GM23338 (cell line): ENCODE results near the gene HSD11B1. TPM values are rescaled to one million over a fixed set of nuclear protein-coding genes. Genes with fewer than 3 reads are reported as not detected.

ENCODE experiments used
- ATAC-seq: fragments of 200-7000 bp; cut with Tn5 transposase; 3 replicates; pipeline ENCODE4 v1.9.1; 2020
- DNase-seq: peaks from one replicate; pipeline ENCODE4 v3.0.0-alpha.2; 2015; ENCODE audit warnings: low spot score
- H2AFZ ChIP-seq: fragments of 200-600 bp; sonication (generic); 2 replicates; pipeline ENCODE4 v1.8.0; 2016; ENCODE audit warnings: antibody characterized with exemption, mild to moderate bottlenecking, moderate library complexity
- H3F3A ChIP-seq: fragments of 200-600 bp; sonication (generic); replicated peaks from 2 replicates; pipeline ENCODE4 v1.8.0; 2017; ENCODE audit warnings: antibody characterized with exemption, mixed run types, low read depth
- H3K27ac ChIP-seq: fragments of 200-600 bp; sonication (generic); 2 replicates; pipeline ENCODE4 v1.6.1; 2016; ENCODE audit warnings: low read depth
- H3K27me3 ChIP-seq: fragments of 200-600 bp; sonication (generic); 2 replicates; pipeline ENCODE4 v1.8.0; 2016; ENCODE audit warnings: mild to moderate bottlenecking, mixed run types, moderate library complexity; ENCODE audit not compliant: insufficient read depth
- H3K36me3 ChIP-seq: fragments of 200-600 bp; sonication (generic); 2 replicates; pipeline ENCODE4 v1.8.0; 2016; ENCODE audit warnings: mild to moderate bottlenecking; ENCODE audit not compliant: insufficient read depth
- H3K4me1 ChIP-seq: fragments of 200-600 bp; sonication (generic); 2 replicates; pipeline ENCODE4 v1.8.0; 2016; ENCODE audit warnings: mild to moderate bottlenecking, moderate library complexity; ENCODE audit not compliant: insufficient read depth
- H3K4me2 ChIP-seq: fragments of 200-600 bp; sonication (generic); 2 replicates; pipeline ENCODE4 v1.7.1; 2017; ENCODE audit warnings: mixed run types
- H3K4me3 ChIP-seq: fragments of 200-600 bp; sonication (generic); 2 replicates; pipeline ENCODE4 v1.6.1; 2016; ENCODE audit warnings: mixed run types
- H3K79me2 ChIP-seq: fragments of 200-600 bp; sonication (generic); replicated peaks from 2 replicates; pipeline ENCODE4 v1.8.0; 2017; ENCODE audit warnings: mild to moderate bottlenecking; ENCODE audit not compliant: insufficient read depth
- H3K9me2 ChIP-seq: fragments of 200-600 bp; sonication (generic); 2 replicates; pipeline ENCODE4 v1.8.0; 2017; ENCODE audit not compliant: insufficient read depth
- H4K20me1 ChIP-seq: fragments of 200-600 bp; sonication (generic); replicated peaks from 2 replicates; pipeline ENCODE4 v1.8.0; 2017; ENCODE audit warnings: mild to moderate bottlenecking; ENCODE audit not compliant: insufficient read depth
- H3K27ac Mint-ChIP-seq: 2 replicates; pipeline ENCODE4 v1.8.0; 2020; ENCODE audit warnings: inconsistent platforms, mild to moderate bottlenecking, moderate library complexity, mixed read lengths
- H3K27me3 Mint-ChIP-seq: 3 replicates; pipeline ENCODE4 v1.8.0; 2022; ENCODE audit warnings: low read depth, mild to moderate bottlenecking, moderate library complexity, mixed read lengths, inconsistent platforms; ENCODE audit not compliant: insufficient read depth, poor library complexity
- H3K36me3 Mint-ChIP-seq: 3 replicates; pipeline ENCODE4 v1.8.0; 2021; ENCODE audit warnings: low read depth, mild to moderate bottlenecking, inconsistent platforms, moderate library complexity, mixed read lengths
- H3K4me1 Mint-ChIP-seq: 3 replicates; pipeline ENCODE4 v1.8.0; 2020; ENCODE audit warnings: mild to moderate bottlenecking, inconsistent platforms, mixed read lengths
- H3K4me3 Mint-ChIP-seq: 3 replicates; pipeline ENCODE4 v1.8.0; 2021; ENCODE audit warnings: moderate library complexity, mild to moderate bottlenecking, inconsistent platforms, mixed read lengths
- H3K9me3 Mint-ChIP-seq: 3 replicates; pipeline ENCODE4 v1.8.0; 2020; ENCODE audit warnings: moderate library complexity, mild to moderate bottlenecking, inconsistent platforms, mixed read lengths
- CREB1 ChIP-seq: fragments of 250-450 bp; sonication (Bioruptor Pico); IDR thresholded peaks from 2 replicates; pipeline ENCODE4 v1.5.0; 2020; ENCODE audit warnings: low read depth, mild to moderate bottlenecking, moderate library complexity
- EZH2 ChIP-seq: fragments of 200-600 bp; sonication (generic); IDR thresholded peaks from one replicate; pipeline ENCODE4 v1.8.0; 2017; ENCODE audit warnings: antibody characterized with exemption, mild to moderate bottlenecking, low read depth; ENCODE audit not compliant: unreplicated experiment
- NANOG ChIP-seq: IDR thresholded peaks from 2 replicates; pipeline ENCODE4 v1.6.1; 2016; ENCODE audit warnings: antibody characterized with exemption, borderline replicate concordance
- STAT1 ChIP-seq: IDR thresholded peaks from one replicate; pipeline ENCODE4 v1.6.1; 2016; ENCODE audit warnings: antibody characterized with exemption; ENCODE audit not compliant: unreplicated experiment
- ZNF114 ChIP-seq: fragments of 250-450 bp; sonication (Bioruptor Pico); IDR thresholded peaks from 2 replicates; pipeline ENCODE4 v1.5.0; 2020; ENCODE audit warnings: mild to moderate bottlenecking, moderate library complexity
- ZNF331 ChIP-seq: fragments of 250-450 bp; sonication (Bioruptor Pico); IDR thresholded peaks from 2 replicates; pipeline ENCODE4 v1.5.0; 2020; ENCODE audit warnings: low read depth, mild to moderate bottlenecking, moderate library complexity
- polyA plus RNA-seq: library from polyadenylated mRNA; unstranded; fragments of >200 nt; fragmentation: Nextera tagmentation; extraction: Ambion mirVana; gene quantifications from 2 replicates; pipeline ENCODE4 v1.2.1, GENCODE V29; 2016
- total RNA-seq: library from RNA; depleted of rRNA; stranded (reverse); fragments of >200 nt; shearing (Covaris generic); gene quantifications from 2 replicates; pipeline ENCODE4 v1.2.3, GENCODE V29; 2014
- TF ChIP-seq, protein P1 (sequence below): IDR thresholded peaks from one replicate; pipeline ENCODE4 v1.6.1; 2018; ENCODE audit warnings: antibody characterized with exemption; ENCODE audit not compliant: unreplicated experiment
- TF ChIP-seq, protein P2 (sequence below): IDR thresholded peaks from 2 replicates; pipeline ENCODE4 v1.6.1; 2016; ENCODE audit warnings: antibody characterized with exemption

Gene HSD11B1
- total and polyA plus RNA-seq, 2 experiments from 2014 or later: not detected

DNA sequence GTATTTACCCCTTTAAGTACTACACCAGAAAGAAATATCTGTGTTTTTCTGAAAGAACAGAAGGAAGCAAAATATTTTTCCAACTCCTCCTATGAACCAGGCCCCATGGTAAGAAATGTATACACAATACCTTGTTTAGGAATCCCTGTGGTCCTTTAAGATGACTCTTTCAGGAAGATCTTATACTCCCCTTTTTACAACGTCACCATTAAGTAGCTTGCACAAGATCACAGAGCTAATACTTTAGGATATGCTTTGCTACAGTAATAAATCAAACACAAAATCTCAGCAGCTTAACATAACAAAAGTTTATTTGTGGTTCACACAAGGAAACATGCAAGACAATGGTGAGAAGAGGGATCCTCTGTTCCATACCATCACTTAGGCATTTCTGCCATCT lies 43.6 kb upstream of the HSD11B1 start (continued):
- TF ChIP-seq, protein P1, sequence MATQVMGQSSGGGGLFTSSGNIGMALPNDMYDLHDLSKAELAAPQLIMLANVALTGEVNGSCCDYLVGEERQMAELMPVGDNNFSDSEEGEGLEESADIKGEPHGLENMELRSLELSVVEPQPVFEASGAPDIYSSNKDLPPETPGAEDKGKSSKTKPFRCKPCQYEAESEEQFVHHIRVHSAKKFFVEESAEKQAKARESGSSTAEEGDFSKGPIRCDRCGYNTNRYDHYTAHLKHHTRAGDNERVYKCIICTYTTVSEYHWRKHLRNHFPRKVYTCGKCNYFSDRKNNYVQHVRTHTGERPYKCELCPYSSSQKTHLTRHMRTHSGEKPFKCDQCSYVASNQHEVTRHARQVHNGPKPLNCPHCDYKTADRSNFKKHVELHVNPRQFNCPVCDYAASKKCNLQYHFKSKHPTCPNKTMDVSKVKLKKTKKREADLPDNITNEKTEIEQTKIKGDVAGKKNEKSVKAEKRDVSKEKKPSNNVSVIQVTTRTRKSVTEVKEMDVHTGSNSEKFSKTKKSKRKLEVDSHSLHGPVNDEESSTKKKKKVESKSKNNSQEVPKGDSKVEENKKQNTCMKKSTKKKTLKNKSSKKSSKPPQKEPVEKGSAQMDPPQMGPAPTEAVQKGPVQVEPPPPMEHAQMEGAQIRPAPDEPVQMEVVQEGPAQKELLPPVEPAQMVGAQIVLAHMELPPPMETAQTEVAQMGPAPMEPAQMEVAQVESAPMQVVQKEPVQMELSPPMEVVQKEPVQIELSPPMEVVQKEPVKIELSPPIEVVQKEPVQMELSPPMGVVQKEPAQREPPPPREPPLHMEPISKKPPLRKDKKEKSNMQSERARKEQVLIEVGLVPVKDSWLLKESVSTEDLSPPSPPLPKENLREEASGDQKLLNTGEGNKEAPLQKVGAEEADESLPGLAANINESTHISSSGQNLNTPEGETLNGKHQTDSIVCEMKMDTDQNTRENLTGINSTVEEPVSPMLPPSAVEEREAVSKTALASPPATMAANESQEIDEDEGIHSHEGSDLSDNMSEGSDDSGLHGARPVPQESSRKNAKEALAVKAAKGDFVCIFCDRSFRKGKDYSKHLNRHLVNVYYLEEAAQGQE: no peak
- TF ChIP-seq, protein P2, sequence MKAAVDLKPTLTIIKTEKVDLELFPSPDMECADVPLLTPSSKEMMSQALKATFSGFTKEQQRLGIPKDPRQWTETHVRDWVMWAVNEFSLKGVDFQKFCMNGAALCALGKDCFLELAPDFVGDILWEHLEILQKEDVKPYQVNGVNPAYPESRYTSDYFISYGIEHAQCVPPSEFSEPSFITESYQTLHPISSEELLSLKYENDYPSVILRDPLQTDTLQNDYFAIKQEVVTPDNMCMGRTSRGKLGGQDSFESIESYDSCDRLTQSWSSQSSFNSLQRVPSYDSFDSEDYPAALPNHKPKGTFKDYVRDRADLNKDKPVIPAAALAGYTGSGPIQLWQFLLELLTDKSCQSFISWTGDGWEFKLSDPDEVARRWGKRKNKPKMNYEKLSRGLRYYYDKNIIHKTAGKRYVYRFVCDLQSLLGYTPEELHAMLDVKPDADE: no peak
- TF ChIP-seq STAT1 (no peak), ZNF114 (no peak), CREB1 (CRISPR knock-in tag) (no peak), EZH2 (no peak), NANOG (no peak)

DNA sequence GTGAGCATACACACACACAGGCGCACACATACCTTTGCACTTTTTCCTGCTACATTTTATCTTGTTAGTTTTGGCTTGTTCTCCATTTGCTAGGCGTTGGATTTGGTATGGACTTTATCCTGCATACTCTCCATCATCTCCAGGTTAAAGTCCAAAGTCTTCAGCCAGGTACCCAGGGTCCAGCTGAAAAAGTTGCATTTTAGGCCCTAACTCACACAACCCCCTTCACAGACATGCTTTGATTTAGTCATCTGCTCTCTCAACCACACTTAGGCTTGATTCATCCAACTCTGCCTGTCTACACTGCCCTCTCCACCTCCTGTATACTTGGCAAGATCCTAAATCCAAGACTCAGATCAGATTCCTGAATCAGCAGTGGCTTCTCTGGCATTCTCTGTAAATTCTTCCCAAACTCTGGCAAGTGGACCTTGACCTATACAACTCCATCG lies 41.7 kb upstream of the HSD11B1 start:
- TF ChIP-seq ZNF331 (CRISPR knock-in tag): no peak
- no peak for TF ChIP-seq EZH2
- no peak for TF ChIP-seq NANOG
- TF ChIP-seq, protein P2: no peak
- TF ChIP-seq, protein P1: no peak
- no peak for TF ChIP-seq CREB1 (CRISPR knock-in tag)
- Mint-ChIP-seq H3K27ac (no peak overlapping the region), H3K27me3 (no peaks in the 10 kb centered on the region), H3K4me3 (no peak overlapping the region), H3K4me1 (peaks cover 11% of the 10 kb centered on the region; the same call in 1 of the 3 replicates), H3K36me3 (no peaks in the 10 kb centered on the region), H3K9me3 (no peaks in the 10 kb centered on the region)
- DNase-seq: no peak
- Histone ChIP-seq H3K4me1 (no peaks in the 10 kb centered on the region), H3K9me2 (no peaks in the 10 kb centered on the region; the same call in 1 of the 2 replicates), H3K4me2 (no peak overlapping the region), H3K36me3 (no peaks in the 10 kb centered on the region), H4K20me1 (no peaks in the 10 kb centered on the region), H3K27me3 (no peaks in the 10 kb centered on the region), H3F3A (no peaks in the 10 kb centered on the region), H3K27ac (no peak overlapping the region), H3K4me3 (no peak overlapping the region), H3K79me2 (no peaks in the 10 kb centered on the region), H2AFZ (no peak overlapping the region)
- no peak for ATAC-seq
